PC-9 (cell line): ENCODE results near the gene TOGARAM2.

ENCODE experiments used
- EZH2 ChIP-seq: fragments of 200-600 bp; sonication (generic); IDR thresholded peaks from 2 replicates; pipeline ENCODE4 v1.8.0; 2017; ENCODE audit warnings: antibody characterized with exemption, low read depth
- TF ChIP-seq, protein P1 (sequence below): fragments of 200-600 bp; sonication (generic); conservative IDR thresholded peaks from 2 replicates; pipeline ENCODE4 v1.6.1; 2017; ENCODE audit warnings: mixed run types, antibody characterized with exemption, mild to moderate bottlenecking, moderate library complexity

DNA sequence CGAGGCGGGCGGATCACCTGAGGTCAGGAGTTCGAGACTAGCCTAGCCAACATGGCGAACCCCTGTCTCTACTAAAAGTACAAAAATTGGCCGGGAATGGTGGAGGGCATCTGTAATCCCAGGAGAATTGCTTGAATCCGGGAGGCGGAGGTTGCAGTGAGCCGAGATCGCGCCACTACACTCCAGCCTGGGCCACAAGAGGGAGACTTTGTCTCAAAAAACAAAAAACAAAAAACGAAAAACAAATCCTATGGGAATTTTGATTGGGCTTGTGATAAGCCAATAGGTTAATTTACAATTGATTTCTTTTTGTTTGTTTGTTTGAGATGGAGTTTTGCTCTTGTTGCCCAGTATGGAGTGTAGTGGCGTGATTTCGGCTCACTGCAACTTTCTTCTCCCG, 24.2 kb upstream of the TOGARAM2 start:
- TF ChIP-seq, protein P1, sequence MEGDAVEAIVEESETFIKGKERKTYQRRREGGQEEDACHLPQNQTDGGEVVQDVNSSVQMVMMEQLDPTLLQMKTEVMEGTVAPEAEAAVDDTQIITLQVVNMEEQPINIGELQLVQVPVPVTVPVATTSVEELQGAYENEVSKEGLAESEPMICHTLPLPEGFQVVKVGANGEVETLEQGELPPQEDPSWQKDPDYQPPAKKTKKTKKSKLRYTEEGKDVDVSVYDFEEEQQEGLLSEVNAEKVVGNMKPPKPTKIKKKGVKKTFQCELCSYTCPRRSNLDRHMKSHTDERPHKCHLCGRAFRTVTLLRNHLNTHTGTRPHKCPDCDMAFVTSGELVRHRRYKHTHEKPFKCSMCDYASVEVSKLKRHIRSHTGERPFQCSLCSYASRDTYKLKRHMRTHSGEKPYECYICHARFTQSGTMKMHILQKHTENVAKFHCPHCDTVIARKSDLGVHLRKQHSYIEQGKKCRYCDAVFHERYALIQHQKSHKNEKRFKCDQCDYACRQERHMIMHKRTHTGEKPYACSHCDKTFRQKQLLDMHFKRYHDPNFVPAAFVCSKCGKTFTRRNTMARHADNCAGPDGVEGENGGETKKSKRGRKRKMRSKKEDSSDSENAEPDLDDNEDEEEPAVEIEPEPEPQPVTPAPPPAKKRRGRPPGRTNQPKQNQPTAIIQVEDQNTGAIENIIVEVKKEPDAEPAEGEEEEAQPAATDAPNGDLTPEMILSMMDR = 0 out of 2 replicates have a peak, but pooled peaks have one; percentile 45
- TF ChIP-seq EZH2 = no peak
